ENCODE measurements around the gene CACNA1E.
A peak's percentile ranks its signal among the peaks of the same experiment; 100 is the strongest.

CACNA1E gene

GRCh38 chr1:181776044-181776443, 292.7 kb downstream of the CACNA1E start:
- no peak overlapping the region for H3K4me3 ChIP-seq (ENCODE audit: low read length)
- no peak for DNase-seq (ENCODE audit: low read depth, low spot score)

- no peak overlapping the region for H3K4me3 ChIP-seq (ENCODE audit: low read length)
- no peak for DNase-seq (ENCODE audit: low read depth, low spot score)
Observed at GRCh38 chr1:181777286-181777685, 294.0 kb downstream of the CACNA1E start.

- no peak for DNase-seq (ENCODE audit: low read depth, low spot score)
Observed at GRCh38 chr1:181777812-181778211, 294.5 kb downstream of the CACNA1E start.

GRCh38 chr1:181778640-181779260, 295.4 kb downstream of the CACNA1E start:
- no peak for DNase-seq (ENCODE audit: low read depth, low spot score)
- H3K4me3 ChIP-seq (ENCODE audit: low read length), result no peak overlapping the region

More at GRCh38 chr1:181777812-181778211, 294.5 kb downstream of the CACNA1E start:
- no peak overlapping the region for H3K4me3 ChIP-seq (ENCODE audit: low read length)

GRCh38 chr1:181779343-181779742, 296.0 kb downstream of the CACNA1E start:
- no peak overlapping the region for H3K4me3 ChIP-seq (ENCODE audit: low read length)
- no peak for DNase-seq (ENCODE audit: low read depth, low spot score)

GRCh38 chr1:181783208-181783607, 299.9 kb downstream of the CACNA1E start:
- H3K4me3 ChIP-seq (ENCODE audit: low read length), result no peak overlapping the region
- no peak for DNase-seq (ENCODE audit: low read depth, low spot score)

GRCh38 chr1:181784039-181784683, 300.8 kb downstream of the CACNA1E start:
- no peak overlapping the region for H3K4me3 ChIP-seq (ENCODE audit: low read length)
- peak; percentile 4 for DNase-seq (ENCODE audit: low read depth, low spot score)

- H3K4me3 ChIP-seq (ENCODE audit: low read length), result no peak overlapping the region
- DNase-seq (ENCODE audit: low read depth, low spot score), result no peak
Observed at GRCh38 chr1:181789395-181789794, 306.1 kb downstream of the CACNA1E start.

GRCh38 chr1:181791721-181792120, 308.4 kb downstream of the CACNA1E start:
- no peak for DNase-seq (ENCODE audit: low read depth, low spot score)
- no peak overlapping the region for H3K4me3 ChIP-seq (ENCODE audit: low read length)

GRCh38 chr1:181793831-181794230, 310.5 kb downstream of the CACNA1E start:
- H3K4me3 ChIP-seq (ENCODE audit: low read length), result no peak overlapping the region
- no peak for DNase-seq (ENCODE audit: low read depth, low spot score)

GRCh38 chr1:181794332-181794731, 311.0 kb downstream of the CACNA1E start:
- DNase-seq (ENCODE audit: low read depth, low spot score), result no peak

GRCh38 chr1:181798191-181798926, 315.0 kb downstream of the CACNA1E start:
- no peak overlapping the region for H3K4me3 ChIP-seq (ENCODE audit: low read length)
- no peak for DNase-seq (ENCODE audit: low read depth, low spot score)

More at GRCh38 chr1:181794332-181794731, 311.0 kb downstream of the CACNA1E start:
- H3K4me3 ChIP-seq (ENCODE audit: low read length), result no peak overlapping the region

GRCh38 chr1:181801617-181802016, 318.3 kb downstream of the CACNA1E start:
- DNase-seq (ENCODE audit: low read depth, low spot score), result no peak
- H3K4me3 ChIP-seq (ENCODE audit: low read length), result no peak overlapping the region

- no peak for DNase-seq (ENCODE audit: low read depth, low spot score)
- no peak overlapping the region for H3K4me3 ChIP-seq (ENCODE audit: low read length)
Observed at GRCh38 chr1:181802466-181802865, 319.1 kb downstream of the CACNA1E start.

- DNase-seq (ENCODE audit: low read depth, low spot score), result no peak
Observed at GRCh38 chr1:181803421-181803820, 320.1 kb downstream of the CACNA1E start.

GRCh38 chr1:181804989-181805388, 321.7 kb downstream of the CACNA1E start:
- no peak for DNase-seq (ENCODE audit: low read depth, low spot score)
- no peak overlapping the region for H3K4me3 ChIP-seq (ENCODE audit: low read length)

More at GRCh38 chr1:181803421-181803820, 320.1 kb downstream of the CACNA1E start:
- no peak overlapping the region for H3K4me3 ChIP-seq (ENCODE audit: low read length)

- DNase-seq (ENCODE audit: low read depth, low spot score), result no peak
- no peak overlapping the region for H3K4me3 ChIP-seq (ENCODE audit: low read length)
Observed at GRCh38 chr1:181806746-181807145, 323.4 kb downstream of the CACNA1E start.

- no peak overlapping the region for H3K4me3 ChIP-seq (ENCODE audit: low read length)
- DNase-seq (ENCODE audit: low read depth, low spot score), result no peak
Observed at GRCh38 chr1:181807251-181807650, 323.9 kb downstream of the CACNA1E start.

- no peak overlapping the region for H3K4me3 ChIP-seq (ENCODE audit: low read length)
- no peak for DNase-seq (ENCODE audit: low read depth, low spot score)
Observed at GRCh38 chr1:181809991-181810545, 326.8 kb downstream of the CACNA1E start.

- DNase-seq (ENCODE audit: low read depth, low spot score), result no peak
Observed at GRCh38 chr1:181812208-181812607, 328.9 kb downstream of the CACNA1E start.

More at GRCh38 chr1:181812208-181812607, 328.9 kb downstream of the CACNA1E start:
- H3K4me3 ChIP-seq (ENCODE audit: low read length), result no peak overlapping the region
